ENCODE data around the gene BTD.
A peak's percentile ranks its signal among the peaks of the same experiment; 100 is the strongest.

Gene BTD

GRCh38 chr3:15636028-15636709 is 34.6 kb downstream of the BTD start:
- DNase-seq (ENCODE audit: low spot score), result peak; percentile 84

- no peak for DNase-seq (ENCODE audit: low spot score)
Observed at GRCh38 chr3:15637131-15637951, 35.8 kb downstream of the BTD start.

GRCh38 chr3:15638193-15638890 is 36.8 kb downstream of the BTD start:
- no peak for DNase-seq (ENCODE audit: low spot score)

- DNase-seq (ENCODE audit: low spot score), result no peak
Observed at GRCh38 chr3:15638891-15639262, 37.3 kb downstream of the BTD start.

GRCh38 chr3:15645246-15645645 is 43.7 kb downstream of the BTD start:
- DNase-seq (ENCODE audit: low spot score), result no peak

- DNase-seq (ENCODE audit: low spot score), result peak; percentile 83
Observed at GRCh38 chr3:15645740-15646501, 44.4 kb downstream of the BTD start.

- peak; percentile 90 for DNase-seq (ENCODE audit: low spot score)
Observed at GRCh38 chr3:15646851-15647511, 45.4 kb downstream of the BTD start.

GRCh38 chr3:15647611-15648167 is 46.1 kb downstream of the BTD start:
- DNase-seq (ENCODE audit: low spot score), result peak; percentile 74

GRCh38 chr3:15649341-15649740 is 47.8 kb downstream of the BTD start:
- DNase-seq (ENCODE audit: low spot score), result no peak

- no peak for DNase-seq (ENCODE audit: low spot score)
Observed at GRCh38 chr3:15649858-15650257, 48.3 kb downstream of the BTD start.

GRCh38 chr3:15651396-15651795 is 49.9 kb downstream of the BTD start:
- DNase-seq (ENCODE audit: low spot score), result no peak

GRCh38 chr3:15653321-15653720 is 51.8 kb downstream of the BTD start:
- no peak for DNase-seq (ENCODE audit: low spot score)

- DNase-seq (ENCODE audit: low spot score), result no peak
Observed at GRCh38 chr3:15654127-15654526, 52.6 kb downstream of the BTD start.

- no peak for DNase-seq (ENCODE audit: low spot score)
Observed at GRCh38 chr3:15654891-15655290, 53.3 kb downstream of the BTD start.

GRCh38 chr3:15656342-15656741 is 54.8 kb downstream of the BTD start:
- DNase-seq (ENCODE audit: low spot score), result no peak

GRCh38 chr3:15657016-15657415 is 55.5 kb downstream of the BTD start:
- DNase-seq (ENCODE audit: low spot score), result no peak

- no peak for DNase-seq (ENCODE audit: low spot score)
Observed at GRCh38 chr3:15659254-15659975, 57.9 kb downstream of the BTD start.

GRCh38 chr3:15660055-15660935 is 58.8 kb downstream of the BTD start:
- no peak for DNase-seq (ENCODE audit: low spot score)

- DNase-seq (ENCODE audit: low spot score), result no peak
Observed at GRCh38 chr3:15664144-15664543, 62.6 kb downstream of the BTD start.
